Measurements from ENCODE around the gene RNU1-2.
"Not testable (repeated sequence)": the region's sequence is repeated elsewhere in the genome, so short reads cannot be mapped to it uniquely, and the experiment has no call there.

Gene RNU1-2

DNA sequence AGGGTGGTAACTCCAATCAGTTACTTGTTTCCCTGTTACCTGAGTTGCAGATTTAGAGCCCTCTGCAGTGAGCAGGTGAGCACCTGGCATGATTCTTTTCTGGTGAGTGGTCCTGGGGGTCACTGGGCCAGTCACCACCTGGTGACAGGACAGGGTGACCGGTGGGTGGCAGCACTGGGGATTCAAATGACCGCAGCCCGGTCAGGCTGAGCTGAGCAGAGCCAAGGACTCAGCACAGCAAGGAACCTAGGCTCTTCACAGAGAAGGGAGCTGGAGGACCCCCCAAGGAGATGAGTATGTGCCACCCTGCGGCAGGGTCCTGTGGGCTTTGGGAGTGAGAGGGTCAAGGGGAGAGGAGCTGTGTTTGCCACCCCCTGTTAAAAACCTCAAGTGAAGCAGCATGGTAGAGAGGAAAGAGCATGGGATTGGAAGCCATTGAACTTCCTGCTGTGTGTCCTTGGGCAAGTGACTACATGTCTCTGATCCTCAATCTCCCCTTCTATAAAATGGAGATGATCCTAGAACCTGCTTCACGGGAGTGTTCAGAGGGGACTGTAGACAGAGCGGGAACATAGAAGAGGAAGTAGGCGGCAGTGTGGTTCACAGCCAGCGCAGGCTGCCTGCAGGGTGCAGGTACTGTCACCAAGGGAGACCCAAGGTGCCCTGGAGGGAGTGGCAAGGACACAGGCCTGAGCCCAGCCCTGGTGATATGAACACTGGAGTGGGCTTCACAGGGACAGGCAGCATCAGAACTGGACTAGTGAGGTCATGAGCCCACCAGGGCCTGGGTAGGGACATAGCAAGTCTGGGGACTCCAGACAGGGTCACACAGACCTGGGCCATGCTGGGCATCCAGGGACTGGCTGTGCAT is 16.3 kb downstream of the RNU1-2 start:
- not testable (repeated sequence) for DNase-seq

DNA sequence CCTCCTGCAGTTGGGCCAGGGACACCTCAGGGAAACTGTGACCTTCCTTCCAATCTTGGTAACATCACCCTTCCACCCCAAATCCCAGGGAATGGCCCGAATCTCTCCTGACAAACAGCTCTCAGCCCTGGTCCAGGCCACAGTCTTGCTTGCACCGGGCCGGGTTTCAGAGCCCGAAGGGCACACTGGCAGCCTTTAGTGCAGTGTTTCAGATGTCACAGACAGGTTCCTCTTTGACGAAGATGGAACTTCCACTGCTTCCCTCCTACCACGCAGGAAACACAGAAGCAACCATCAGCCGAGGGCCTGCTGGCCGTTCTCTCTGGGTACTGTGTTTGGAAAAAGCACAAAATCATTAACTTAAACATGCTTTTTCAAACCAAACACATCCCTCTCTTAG is 17.0 kb downstream of the RNU1-2 start:
- DNase-seq, result not testable (repeated sequence)

DNA sequence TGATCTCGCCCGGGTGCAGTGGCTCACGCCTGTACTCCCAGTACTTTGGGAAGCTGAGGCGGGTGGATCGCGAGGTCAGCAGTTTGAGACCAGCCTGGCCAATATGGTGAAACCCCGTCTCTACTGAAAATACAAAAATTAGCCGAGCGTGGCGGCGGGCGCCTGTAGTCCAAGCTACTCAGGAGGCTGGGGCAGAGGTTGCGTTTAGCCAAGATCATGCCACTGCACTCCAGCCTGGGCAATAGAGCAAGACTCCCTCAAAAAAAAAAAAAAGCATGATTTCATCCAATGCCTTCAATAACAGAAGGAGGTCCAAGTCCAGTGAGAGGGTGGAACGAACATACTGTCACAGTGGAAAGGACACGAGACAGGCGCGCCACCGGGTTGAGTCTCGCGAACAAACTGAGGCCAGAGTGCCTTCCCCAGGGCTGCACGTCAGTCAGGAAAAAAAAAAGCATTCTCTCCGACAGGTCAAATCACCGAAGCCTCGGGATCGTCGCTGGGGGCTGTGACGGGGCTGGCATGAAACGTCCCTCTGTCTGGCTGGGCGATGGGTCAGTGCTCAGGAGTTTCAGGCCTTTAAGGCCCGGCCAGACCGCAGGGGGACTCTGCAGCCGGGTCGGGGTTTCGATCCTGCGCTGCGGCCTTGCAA is 17.5 kb downstream of the RNU1-2 start:
- no peak for DNase-seq

DNA sequence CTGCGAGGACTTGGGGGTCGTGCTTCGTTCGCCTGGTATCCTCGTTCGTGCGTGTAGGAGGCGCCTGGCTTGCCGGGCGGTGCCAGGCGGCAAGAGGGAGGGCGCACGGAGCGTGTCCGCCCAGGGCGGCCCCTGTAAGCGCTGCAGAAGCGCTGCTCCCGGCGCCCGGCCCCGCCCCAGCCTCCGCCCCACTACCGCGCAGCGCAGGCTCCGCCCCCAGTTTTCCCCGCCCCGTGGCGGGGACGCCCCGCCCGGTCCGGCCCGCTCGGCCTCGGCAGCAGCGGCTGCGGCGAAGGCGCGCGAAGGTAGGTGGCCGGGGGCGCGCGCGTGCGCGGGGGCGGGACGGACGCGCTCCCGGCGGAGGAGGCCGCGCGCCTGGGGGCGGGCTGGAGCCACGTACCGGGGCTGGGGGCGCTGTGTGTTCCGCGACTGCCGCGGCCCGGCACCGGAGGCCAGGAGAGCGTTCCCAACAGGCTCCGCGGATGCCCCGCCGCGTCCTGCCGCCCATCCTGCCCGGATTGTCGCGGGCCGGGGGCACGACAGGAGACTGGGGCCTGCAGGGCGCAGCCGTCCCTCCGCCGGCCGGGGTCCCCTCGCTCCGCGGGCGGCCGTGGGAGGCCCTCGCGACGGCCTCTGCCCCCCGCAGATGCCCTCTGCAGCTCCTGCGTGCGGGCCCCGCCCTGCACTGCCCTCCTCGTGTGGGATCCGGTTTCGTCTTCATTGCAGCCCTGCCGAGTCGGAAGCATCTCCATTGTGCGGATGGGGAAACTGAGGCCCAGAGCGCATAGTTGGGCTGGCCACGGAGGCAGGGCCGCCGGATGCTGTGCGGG is 18.3 kb downstream of the RNU1-2 start:
- peak; percentile 96 for DNase-seq

DNA sequence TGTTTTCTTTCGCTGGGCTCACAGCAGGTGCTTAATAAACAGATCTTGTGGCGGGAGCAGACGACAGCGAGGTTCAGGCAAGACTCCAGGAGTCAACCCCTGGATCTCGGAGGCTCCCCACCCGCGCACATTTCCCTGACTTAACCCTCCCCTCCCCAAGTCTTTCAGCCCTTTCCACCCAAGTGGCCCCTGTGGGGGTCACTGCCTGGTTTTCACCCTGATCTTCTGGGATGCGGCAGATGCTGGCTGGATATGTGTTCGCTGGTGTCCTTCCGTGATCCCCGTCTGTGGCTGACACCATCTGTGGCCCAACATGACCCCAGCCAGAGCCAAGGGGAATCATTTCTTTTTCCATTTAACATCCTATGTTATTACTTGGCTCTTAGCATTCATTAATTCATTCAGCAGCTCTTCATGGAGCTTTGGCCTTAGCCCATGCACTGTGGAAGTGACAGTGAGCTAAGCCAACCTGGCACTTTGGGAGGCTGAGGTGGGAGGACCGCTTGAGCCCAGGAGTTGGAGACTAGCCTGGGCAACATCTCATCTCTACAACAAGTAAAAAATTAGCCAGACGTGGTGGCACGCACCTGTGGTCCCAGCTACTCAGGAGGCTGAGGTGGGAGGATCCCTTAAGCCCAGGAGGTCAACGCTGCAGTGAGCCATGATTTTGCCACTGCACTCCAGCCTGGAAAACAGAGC is 19.3 kb downstream of the RNU1-2 start:
- DNase-seq, result not testable (repeated sequence)

DNA sequence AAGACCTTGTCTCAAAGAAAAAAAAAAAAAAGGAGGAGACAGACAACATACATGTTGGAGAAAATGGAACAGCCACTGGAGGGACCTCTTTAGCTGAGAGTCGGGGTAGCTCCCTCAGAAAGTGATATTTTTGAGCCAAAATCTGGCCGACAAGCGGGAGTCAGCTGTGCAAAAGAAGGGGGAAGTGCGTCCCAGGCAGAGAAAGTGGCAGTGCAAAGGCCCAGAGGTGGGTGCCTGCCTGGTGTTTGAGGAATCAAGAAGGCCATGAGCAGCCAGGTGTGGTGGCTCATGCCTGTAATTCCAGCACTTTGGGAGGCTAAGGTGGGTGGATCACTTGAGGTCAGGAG is 19.8 kb downstream of the RNU1-2 start:
- no peak for DNase-seq

DNA sequence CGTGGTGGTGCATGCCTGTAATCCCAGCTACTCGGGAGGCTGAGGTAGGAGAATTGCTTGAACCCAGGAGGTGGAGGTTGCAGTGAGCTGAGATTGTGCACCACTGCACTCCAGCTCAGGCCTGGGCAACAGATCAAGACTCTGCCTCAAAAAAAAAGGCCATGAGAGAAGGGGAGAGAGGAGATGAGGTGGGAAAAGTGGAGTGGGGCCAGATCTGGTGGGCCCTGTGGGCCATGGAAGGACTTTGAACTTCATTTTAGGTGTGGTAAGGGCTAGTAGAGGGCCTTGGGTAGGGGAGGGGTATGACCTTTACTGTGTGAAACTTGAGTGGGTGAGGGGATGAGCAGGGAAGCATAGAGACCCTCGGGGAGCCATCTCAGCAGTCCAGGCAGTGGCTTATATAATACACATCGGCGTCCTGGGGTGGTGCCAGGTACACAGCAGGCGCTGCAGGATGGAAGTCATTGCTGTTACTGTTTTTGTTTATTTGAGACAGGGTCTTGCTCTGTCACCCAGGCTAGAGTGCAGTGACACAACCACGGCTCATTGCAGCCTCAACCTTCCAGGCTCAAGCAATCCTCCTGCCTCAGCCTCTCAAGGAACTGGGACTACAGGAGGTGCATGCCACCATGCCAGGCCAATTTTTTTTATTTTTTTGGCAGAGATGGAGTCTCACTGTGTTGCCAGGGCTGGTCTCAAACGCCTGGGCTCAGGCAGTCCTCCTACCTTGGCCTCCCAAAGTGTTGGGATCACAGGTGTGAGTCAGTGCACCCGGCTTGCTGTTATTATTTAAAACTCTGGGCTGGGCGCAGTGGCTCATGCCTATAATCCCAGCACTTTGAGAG is 20.5 kb downstream of the RNU1-2 start:
- not testable (repeated sequence) for DNase-seq

DNA sequence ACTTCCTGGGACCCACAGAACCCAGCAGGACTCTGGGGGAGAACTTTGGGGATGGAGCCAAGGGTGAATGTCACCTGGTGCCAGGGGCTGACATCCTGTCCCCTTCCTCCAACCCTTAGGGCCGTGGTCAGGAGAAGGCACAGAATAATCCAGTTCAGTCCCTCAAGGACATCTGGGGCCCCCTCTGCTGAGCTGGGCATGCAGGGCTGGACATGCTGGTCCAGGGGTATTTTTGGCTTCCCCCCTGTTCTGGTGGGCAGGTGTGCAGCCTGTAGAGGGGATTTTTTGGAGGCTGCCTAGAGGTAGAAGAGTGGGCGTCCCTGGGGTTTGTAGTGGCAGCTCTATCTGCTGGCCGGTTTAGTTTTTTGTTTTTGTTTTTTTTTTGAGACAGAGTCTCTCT is 22.6 kb downstream of the RNU1-2 start:
- DNase-seq, result no peak

DNA sequence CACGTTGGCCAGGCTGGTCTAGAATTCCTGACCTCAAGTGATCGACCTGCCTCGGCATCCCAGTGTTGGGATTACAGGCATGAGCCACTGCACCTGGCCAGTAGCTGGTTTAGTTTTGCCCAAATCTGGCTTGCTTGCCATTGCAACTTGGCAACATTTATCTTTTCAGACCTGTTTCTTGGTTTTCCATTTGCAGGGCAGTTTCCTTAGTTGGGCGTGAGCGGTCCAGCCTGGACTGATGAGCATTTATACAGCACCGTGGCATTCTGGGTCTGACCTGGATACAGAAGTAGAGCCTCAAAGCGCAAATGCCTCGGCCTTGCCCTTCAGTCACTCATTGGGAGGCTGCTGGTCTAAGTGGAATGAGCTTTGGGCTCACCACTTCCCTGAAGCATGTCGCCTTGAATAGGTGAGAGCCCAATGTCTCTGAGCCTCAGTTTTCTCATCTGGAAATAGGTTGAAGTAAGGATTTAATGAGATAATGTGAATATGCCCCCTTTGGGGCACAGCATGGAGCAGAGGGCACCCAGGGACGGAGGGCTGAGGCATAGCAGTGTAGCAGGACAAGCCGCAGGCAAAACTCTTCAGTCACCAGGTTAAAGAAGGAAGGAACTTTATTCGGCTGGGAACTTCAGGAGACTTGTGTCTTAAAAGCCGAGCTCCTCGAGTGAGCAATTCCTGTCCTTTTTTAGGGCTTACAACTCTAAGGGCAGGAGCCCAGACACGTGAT is 23.3 kb downstream of the RNU1-2 start:
- not testable (repeated sequence) for DNase-seq

DNA sequence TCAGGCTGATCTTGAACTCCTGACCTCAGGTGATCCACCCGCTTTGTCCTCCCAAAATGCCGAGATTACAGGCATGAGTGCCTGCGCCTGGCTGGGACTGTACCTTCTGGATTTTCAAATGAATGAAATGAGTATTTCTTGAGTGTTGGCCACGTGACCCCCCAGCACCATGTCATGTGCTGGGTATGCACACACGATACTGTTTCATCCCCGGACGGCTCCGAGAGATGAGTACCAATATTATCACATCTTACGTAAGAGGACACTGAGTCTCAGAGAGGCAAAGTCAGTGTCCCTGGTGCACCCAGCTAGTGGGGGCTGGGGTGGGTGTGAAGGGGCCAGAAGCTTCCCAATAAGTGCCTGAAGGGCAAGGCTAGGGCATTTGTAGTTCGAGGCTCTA is 25.2 kb downstream of the RNU1-2 start:
- no peak for DNase-seq

DNA sequence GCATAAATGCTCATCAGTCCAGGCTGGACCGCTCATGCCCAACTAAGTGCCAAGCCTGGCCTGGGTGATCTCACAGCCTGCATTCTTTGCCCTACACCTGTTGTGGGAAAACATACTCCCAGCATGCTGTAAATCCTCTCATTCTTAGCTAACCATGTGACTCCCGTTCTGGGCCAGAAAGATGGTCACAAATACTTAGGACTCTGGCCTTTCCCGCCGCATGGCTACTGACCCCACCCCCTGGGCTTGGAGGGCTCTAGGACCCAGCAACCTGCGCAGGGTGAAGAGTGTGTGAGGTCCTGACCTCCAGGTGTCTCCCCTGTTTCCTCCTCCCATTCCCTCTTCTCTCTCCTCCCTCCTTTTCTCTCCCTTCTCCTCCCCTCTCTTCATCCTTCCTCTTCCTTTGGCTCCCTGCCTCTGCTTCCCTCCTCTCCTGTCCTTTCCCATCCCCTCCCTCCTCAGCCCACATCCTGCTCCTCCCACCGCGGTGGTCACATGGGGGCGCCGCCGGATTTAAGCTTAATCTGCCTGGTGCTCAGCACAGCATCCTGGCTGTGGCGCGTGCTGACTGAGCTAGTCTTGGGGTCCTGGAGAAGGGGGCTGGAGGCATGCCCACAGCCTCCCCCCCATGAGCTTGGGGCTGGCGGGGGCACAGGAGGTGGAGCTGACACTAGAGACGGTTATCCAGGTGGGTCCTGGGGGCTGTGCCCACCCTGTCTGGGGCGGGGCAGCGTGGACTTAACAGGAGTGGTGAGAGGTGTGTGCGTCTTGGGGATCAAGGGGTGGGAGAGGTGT is 25.8 kb downstream of the RNU1-2 start, which contains the start of gene CROCC:
TSS of gene CROCC (plus strand) at position 541 of the 795 bp plus-strand sequence. CDS start at position 629, 88 bp downstream.
- peak; percentile 45 for DNase-seq

DNA sequence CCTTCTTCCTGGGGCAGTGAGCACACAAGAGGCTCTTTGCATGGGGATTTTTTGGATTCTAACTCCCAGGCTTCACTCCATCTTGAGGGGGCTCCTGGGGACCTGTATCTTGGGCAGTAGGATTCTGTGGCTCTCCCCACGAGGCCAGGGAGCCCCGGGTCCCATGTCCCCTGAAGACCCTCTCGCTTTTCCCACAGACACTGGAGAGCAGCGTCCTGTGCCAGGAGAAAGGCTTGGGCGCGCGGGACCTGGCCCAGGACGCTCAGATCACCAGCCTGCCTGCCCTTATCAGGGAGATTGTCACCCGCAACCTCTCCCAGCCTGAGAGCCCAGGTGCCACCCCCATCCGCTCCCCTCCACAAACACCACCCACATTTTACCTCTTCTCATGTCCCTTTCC is 26.7 kb downstream of the RNU1-2 start:
- no peak for DNase-seq

DNA sequence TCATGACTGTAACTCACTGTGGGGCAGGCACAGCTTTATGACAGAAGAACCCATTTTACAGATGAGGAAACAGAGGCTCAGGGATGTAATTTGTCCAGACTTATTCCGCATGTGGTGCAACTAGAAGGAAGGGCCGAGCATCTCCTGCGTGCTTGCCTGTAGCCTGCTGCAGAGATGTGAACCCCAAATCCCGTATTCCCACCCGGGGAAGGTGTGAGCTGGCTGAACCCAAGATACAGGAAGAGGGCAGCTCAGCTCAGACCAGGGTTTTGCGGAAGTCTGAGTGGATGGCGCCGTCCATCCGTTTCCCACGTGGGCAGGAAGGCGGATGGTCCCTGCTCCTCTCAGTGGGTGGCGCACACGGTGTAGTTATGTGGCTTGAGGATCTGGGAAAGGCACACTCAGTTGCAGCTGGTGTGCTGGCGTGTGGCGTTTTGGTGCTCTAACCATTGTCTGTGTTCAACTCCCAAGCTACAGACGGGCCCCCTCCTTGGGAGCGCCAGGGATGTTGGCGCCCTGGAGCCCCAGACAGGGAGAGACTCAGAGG is 27.2 kb downstream of the RNU1-2 start:
- no peak for DNase-seq

DNA sequence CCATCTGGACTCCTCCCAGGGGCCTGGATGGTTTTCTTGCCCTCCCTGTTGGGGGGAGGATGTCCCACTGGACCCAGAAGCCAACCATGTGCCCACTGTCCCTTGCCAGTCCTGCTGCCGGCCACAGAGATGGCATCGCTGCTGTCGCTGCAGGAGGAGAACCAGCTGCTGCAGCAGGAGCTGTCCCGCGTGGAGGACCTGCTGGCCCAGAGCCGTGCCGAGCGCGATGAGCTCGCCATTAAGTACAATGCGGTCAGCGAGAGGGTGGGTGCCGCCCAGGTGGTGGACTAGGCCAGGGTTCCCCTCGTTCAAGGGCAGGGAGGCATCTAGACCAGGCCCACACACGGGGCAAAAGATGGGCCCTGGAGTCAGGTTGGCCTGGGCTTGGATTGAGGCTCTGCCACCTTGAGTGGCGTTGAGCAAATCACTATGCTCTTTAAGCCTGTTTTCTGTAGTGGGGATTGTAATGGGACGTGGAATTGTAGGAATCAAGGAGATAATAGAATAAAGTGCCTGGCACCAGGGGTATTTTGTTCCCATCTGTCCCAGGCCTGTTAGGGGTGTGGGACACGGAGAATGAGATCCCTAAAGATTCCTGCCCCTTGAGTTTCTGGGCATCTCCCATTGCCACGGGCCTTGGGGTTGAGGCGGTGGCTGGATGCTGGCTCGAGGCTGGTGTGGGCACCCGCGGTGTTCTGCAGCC is 28.6 kb downstream of the RNU1-2 start:
- DNase-seq, result no peak

DNA sequence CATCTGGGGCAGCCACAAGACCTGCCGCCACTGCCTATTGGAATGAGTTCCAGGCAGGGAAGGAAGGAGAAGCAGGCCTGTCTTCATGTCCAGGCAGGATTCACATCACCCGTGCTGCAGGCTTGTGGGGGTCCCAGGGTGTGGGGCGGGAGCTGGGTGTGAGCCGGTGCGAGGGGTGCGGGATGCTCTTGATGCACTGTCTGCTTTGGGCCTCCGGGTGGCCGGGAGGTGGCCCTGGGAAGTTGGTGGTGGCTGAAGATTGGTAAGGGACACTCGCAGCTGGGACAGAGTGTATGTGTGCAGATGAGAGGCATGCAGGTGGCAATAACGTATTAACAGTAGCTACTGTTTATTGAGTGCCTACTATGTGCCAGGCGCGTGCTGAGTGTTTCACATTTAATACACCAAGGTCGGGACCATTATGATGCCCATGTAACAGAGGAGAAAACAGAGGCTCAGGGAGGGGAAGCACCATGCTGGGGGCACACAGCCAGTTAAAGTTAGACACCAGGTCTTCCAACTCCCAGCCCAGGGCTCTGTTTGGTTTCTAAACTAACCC is 29.2 kb downstream of the RNU1-2 start:
- DNase-seq, result no peak

DNA sequence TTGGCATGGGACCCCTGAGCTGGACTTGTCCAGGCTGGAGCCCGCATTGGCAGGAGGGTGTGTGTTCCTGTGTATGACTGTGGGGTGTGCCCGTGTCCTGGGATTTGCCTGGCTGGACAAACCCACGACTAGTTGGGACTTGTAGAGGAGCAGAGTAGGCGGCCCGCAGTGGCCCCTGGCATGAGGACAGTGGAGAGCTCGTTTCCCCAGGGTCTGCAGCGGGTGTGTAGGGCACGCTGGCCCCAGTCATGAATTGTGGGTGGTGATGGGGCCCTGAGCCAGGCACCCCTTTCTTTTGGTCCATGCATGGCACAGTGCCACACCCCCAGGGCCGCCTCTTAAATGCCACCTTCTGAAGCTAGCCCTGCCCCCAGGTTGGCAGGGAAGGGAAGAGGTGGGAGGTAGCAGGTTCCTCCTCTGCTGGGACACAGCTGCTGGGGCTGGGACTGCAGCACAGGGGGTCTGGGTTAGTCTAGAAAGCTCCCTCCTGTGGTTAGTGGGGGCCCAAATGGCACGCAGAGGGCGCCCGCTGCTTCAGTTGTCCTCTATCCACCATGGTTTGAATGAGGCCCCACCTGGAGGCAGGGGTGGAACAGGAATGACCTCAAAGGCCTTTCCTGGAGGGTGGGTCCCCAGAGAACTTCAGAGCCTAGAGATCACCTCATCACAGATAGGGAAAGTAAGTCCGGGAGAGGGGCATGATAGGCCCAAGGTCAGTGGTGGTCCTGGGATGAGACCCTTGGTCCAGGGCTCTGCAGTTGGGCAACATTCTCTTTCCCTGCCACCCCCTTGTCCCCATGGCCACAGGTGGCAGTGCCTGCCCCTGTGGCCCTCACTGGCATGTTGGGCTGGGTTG is 30.1 kb downstream of the RNU1-2 start:
- no peak for DNase-seq

DNA sequence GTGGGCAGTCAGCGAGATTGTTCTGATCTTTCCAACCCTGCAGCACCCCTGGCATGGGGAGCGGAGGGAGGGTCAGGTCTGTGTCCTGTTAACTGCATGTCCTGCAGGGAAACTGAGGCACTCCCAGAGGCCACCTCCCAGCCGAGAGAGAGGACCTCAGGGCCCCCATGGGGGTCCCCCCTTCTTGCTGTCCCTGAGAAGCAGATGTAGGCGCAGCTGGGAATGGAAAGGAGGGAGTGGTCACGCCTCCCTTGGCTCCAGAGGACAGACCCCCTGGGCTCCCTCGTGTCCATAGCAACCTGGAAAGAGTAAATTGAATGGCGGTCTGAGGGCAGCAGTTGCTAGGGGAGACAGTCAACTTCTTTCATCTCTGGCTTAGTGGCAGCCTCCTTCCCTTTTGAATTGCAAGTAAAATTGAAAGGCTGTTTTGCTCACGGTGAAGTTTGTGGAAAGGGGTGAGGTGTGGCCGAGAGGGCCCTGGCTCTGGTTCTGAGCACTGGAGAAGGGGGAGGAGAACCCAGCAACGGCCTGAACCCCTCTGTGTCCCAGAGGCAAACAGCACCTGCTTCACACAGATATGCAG is 30.8 kb downstream of the RNU1-2 start:
- DNase-seq, result no peak

DNA sequence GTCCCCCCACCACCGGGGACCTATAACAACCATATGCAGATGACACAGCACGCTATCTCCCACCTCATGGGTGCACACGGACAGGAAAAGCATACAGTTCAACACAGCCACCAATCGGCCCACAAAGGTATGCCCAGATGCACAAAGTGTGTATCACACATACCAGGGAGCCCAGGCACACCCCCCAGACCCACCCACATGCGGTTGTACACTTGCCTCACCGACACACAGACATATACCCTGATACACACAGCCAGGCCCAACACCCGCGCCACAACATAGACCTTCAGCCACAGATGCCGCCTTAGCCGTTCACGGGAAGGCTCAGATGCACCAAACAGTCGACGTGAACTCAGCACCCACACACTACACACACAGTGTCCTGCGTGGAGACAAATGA is 31.5 kb downstream of the RNU1-2 start:
- DNase-seq, result no peak
